Left colon (tissue), 2 donors: ENCODE measurements around the gene HTD2. TPM values are rescaled to one million over a fixed set of nuclear protein-coding genes. Genes with fewer than 3 reads are reported as not detected.
"Not testable (repeated sequence)": the region's sequence is repeated elsewhere in the genome, so short reads cannot be mapped to it uniquely, and the experiment has no call there.

Experiments
- ATAC-seq: fragments of 200-7000 bp; cut with Tn5 transposase; one replicate; pipeline ENCODE4 v1.9.1; 2020; ENCODE audit warnings: mild to moderate bottlenecking, moderate library complexity
- DNase-seq, 2 donors: peaks; one replicate each; pipeline ENCODE4 v3.0.0-alpha.2; 2020
- intact Hi-C, 2 donors: fragments of 100-400 bp; cut with DNase I in 1 of 2; cut with micrococcal nuclease in 1 of 2; formaldehyde crosslinking; loops; one replicate each; pipeline versions ENCODE4 v1.11.2 to v1.14.0; 2022; cut with DNase I, micrococcal nuclease
- long read RNA-seq: library from polyadenylated mRNA; unstranded; transcript quantifications from one replicate; pipeline ENCODE4 v2.0.0, GENCODE V29; 2021
- total RNA-seq, 2 donors: library from RNA; stranded (reverse); fragmentation: NEBNext Ultra II Directional; extraction: Animal tissue kit (Norgen Biotek cat#: 25700); gene quantifications; one replicate each; pipeline ENCODE4 v1.2.1, GENCODE V29; 2021
- donor health status: DM: no; HTN: no; CAD: no.
- donor health status: DM: yes; HTN: yes; CAD: no.

Gene HTD2
- 10 to 100 TPM in 1 of 2 donors, 1 to 10 TPM in 1; 8.2 to 13.0 TPM for total RNA-seq
- long read RNA-seq, partial matches to known transcripts: 0 of 11 reads
- long read RNA-seq, other reads (novel, unspliced or antisense): 2 of 11 reads

DNA sequence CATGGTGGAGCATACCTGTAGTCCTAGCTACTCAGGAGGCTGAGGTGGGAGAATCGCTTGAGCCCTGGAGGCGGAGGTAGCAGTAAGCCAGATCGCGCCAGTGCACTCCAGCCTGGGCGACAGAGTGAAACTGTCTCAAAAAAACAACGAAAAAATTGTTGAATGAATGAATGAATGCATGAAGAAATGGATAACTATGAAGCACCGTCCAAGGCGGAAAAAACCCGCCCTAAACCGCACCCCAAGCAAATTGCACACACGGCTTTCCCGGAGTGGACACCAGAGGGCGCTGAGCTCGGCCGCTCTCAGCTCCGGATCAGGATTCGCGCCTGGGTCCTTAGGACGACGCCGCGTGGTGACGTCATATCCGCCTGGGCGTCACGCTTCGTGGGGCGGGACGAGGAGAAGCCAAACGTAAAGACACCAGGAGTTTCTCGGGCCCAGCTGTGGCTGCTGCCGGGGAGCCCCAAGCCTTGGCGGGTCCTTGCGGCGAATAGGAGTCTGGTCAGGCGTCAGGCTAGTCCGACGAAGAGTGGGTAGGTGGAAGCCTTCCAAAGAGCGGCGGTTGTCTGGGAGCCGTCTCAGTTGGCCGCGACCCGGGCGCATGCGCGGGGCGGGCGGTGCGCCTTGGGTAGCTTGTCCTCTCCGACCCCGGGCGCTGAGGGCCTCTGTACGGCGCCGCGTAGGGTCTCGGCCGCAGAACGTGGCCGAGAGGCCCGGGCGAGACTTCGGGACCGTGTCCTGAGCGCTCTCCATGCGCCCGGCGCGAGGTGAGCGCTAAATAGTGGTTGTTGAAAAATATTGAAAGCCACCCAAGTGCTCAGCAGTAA lies at the start of gene HTD2, which contains the start of gene RPP14:
Gene HTD2 (plus strand): TSS at position 639 of the 830 bp plus-strand sequence. CDS start 11,094 bp downstream, outside the sequence.
Gene RPP14 (plus strand): TSS at position 364 of the 830 bp plus-strand sequence. CDS start 4,085 bp downstream, outside the sequence.
- peak; percentile 98 to 99 for DNase-seq
- intact Hi-C loops: no loop called here

GRCh38 chr3:58258392-58259055 lies 47.8 kb upstream of the HTD2 start:
- no peak for DNase-seq
- intact Hi-C loops: no loop called here
- ATAC-seq: no peak

More for the DNA sequence above, at the start of gene HTD2, which contains the start of gene RPP14:
- ATAC-seq: peak; percentile 88

DNA sequence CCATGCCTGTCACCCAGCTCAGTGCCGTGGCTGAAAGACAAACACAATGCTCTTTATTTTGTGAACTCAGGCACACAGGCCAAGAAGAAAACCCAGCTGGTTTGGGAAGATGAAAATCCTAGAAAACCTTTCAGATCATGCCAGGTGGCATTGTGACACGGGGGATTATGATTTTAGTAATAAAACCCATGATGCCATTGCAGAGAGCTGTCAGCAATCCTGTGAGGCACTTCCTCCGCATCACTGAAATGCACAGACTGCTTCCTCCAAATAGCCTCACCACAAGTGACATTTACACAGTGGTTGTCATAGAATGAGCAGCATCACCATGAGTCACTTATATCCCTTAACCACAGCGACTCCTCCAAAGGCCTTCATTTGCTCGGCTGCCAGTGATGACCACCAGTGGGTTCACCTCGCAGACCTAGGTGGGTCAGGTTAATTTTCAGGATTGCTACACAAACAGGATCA lies 46.0 kb upstream of the HTD2 start:
- ATAC-seq: no peak
- no peak for DNase-seq
- intact Hi-C loops: no loop called here

GRCh38 chr3:58260733-58261132 lies 45.6 kb upstream of the HTD2 start:
- ATAC-seq: no peak
- DNase-seq: no peak
- intact Hi-C loops: no loop called here

GRCh38 chr3:58261954-58262666 lies 44.2 kb upstream of the HTD2 start:
- ATAC-seq (no peak), DNase-seq (no peak)
- intact Hi-C loops: no loop called here

- no peak for DNase-seq
- peak; percentile 23 for ATAC-seq
- intact Hi-C loops: no loop called here
These were observed 39.7 kb upstream of the HTD2 start for GRCh38 chr3:58266577-58266976.

DNA sequence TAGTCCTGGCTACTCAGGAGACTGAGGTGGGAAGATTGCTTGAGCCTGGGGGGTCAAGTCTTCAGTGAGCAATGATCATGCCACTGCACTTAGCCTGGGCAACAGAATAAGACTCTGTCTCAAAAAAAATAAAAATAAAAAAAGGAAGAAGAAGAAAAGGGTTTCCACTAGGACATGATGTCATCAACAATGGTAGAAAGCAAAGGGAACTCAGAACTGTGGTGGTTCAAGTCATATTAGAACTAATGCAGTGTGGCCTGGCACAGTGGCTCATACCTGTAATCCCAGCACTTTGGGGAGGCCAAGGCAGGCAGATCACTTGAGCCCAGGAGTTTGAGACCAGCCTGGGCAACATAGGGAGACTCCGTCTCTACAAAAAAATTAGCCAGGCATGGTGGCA lies 38.8 kb upstream of the HTD2 start:
- intact Hi-C loops, DNase-seq, ATAC-seq: not testable (repeated sequence)

- intact Hi-C loops: no loop called here
- DNase-seq (no peak), ATAC-seq (no peak)
These were observed 37.0 kb upstream of the HTD2 start for GRCh38 chr3:58269356-58269755.

DNA sequence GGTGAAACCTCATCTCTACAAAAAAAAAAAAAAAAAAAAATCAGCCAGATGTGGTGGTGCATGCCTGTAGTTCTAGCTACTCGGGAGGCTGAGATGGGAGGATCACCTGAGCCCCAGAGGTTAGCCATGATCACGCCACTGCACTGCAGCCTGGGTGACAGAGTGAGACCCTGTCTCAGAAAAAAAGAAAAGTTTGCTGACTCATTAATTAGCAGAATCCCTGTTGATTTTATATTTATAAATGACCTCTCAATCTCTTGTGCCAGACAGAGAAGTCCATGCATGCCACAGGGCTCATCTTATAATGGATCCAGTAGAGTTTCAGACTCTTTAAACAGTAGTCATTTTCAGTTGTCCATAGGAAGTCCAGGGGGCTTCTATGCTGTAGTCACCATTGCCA lies 35.8 kb upstream of the HTD2 start:
- ATAC-seq (no peak), DNase-seq (no peak)
- intact Hi-C loops: no loop called here

DNA sequence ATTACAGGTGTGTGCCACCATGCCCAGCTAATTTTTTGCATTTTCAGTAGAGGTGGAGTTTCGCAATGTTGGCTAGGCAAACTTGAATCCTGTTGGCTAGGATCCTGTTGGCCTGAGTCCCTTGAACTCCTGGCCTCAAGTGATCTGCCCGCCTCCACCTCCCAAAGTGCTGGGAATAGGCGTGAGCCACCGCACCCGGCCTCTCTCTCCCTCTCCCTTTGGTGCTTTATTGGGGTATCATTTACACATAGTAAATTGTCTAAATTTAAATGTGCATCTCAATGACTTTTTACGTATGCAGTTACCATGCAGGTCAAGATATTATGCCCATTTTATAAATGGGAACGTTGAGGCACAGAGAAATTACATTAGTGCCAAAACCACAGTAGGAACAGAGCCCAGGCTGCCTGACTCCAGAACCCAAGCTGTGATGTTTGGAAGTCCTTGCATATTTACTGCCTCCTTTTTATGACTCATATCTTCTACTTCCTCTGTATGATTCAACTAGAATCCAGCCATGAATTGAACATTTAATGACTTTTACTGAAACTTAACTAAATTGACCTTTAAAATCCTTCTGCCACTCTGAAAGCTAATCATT lies 34.3 kb upstream of the HTD2 start:
- ATAC-seq: peak; percentile 94
- intact Hi-C loops: no loop called here
- DNase-seq: no peak

DNA sequence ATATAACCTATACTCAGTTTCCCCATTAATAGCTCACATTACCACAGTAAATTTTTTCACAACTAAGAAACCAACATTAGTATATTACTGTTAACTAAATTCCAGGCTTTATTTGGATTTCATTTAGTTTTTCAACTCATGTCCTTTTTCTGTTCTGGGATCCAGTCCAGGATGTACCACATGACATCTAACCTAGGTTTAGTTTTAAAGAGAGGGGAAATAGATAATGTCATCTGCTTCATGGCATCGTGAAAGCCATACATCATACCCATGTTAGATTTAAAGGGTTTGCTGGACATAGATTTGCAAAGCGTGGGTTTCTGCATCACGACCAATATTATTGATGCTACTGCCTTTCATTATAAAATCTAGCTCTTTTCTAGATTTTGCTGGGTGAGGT lies 33.4 kb upstream of the HTD2 start:
- ATAC-seq (no peak), DNase-seq (no peak)
- intact Hi-C loops: no loop called here

DNA sequence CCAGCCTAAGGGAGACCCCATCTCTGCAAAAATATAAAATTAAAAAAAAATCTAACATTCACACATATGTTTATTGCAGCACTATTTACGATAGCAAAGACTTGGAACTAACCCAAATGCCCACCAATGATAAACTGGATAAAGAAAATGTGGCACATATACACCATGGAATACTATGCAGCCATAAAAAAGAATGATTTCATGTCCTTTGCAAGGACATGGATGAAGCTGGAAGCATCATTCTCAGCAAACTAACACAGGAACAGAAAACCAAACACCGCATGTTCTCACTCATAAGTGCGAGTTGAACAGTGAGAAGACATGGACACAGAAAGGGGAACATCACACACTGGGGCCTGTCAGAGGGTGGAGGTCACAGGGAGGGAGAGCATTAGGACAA lies 33.0 kb upstream of the HTD2 start:
- intact Hi-C loops, ATAC-seq, DNase-seq: not testable (repeated sequence)

- intact Hi-C loops: no loop called here
- ATAC-seq: no peak
- no peak for DNase-seq
These were observed 32.2 kb upstream of the HTD2 start for GRCh38 chr3:58274027-58274614.

DNA sequence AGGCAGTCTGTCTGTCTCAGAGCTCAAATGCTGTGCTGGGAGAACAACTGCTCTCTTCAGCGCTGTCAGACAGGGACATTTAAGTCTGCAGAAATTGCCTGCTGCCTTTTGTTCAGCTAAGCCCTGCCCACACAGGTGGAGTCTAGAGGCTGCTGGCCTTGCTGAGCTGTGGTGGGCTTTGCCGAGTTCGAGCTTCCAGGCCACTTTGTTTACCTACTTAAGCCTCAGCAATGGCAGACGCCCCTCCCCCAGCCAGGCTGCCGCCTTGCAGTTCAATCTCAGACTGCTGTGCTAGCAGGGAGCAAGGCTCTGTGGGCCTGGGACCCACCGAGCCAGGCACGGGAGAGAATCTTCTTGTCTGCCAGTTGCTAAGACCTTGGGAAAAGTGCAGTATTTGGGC lies 25.3 kb upstream of the HTD2 start:
- ATAC-seq (no peak), DNase-seq (no peak)
- intact Hi-C loops: no loop called here

- intact Hi-C loops: no loop called here
- no peak for ATAC-seq
- DNase-seq: no peak
These were observed 21.0 kb upstream of the HTD2 start for GRCh38 chr3:58285334-58285733.

GRCh38 chr3:58287354-58287753 lies 19.0 kb upstream of the HTD2 start:
- no peak for ATAC-seq
- intact Hi-C loops: no loop called here
- DNase-seq: no peak

GRCh38 chr3:58288011-58288728 lies 18.1 kb upstream of the HTD2 start:
- DNase-seq: no peak
- no peak for ATAC-seq
- intact Hi-C loops: no loop called here
